ENCODE results near the gene LINS1.

The LINS1 gene

GRCh38 chr15:100544946-100545345 lies 57.0 kb downstream of the LINS1 start:
- DNase-seq = no peak

- no peak for DNase-seq
Measured at GRCh38 chr15:100544338-100544841, 57.6 kb downstream of the LINS1 start.

GRCh38 chr15:100542290-100542689 lies 59.7 kb downstream of the LINS1 start:
- DNase-seq = no peak

GRCh38 chr15:100537331-100537730 lies 64.7 kb downstream of the LINS1 start:
- DNase-seq = no peak

GRCh38 chr15:100536733-100537132 lies 65.3 kb downstream of the LINS1 start:
- no peak for DNase-seq

GRCh38 chr15:100533886-100534285 lies 68.1 kb downstream of the LINS1 start:
- no peak for DNase-seq

GRCh38 chr15:100531823-100532327 lies 70.1 kb downstream of the LINS1 start:
- no peak for DNase-seq

- DNase-seq = no peak
Measured at GRCh38 chr15:100531204-100531603, 70.8 kb downstream of the LINS1 start.

GRCh38 chr15:100529556-100529955 lies 72.4 kb downstream of the LINS1 start:
- DNase-seq = no peak

GRCh38 chr15:100528833-100529428 lies 73.1 kb downstream of the LINS1 start, which contains the start of gene CERS3:
TSS of gene CERS3 (minus strand) at chr15:100528950. CDS start at chr15:100501849, 27,101 bp downstream.
- DNase-seq = no peak

GRCh38 chr15:100526027-100526481 lies 75.9 kb downstream of the LINS1 start:
- DNase-seq = no peak

GRCh38 chr15:100525436-100525835 lies 76.5 kb downstream of the LINS1 start:
- no peak for DNase-seq

- no peak for DNase-seq
Measured at GRCh38 chr15:100524326-100524725, 77.7 kb downstream of the LINS1 start.

- no peak for DNase-seq
Measured at GRCh38 chr15:100521907-100522306, 80.1 kb downstream of the LINS1 start.

GRCh38 chr15:100520132-100520921 lies 81.7 kb downstream of the LINS1 start:
- peak; percentile 23 for DNase-seq

GRCh38 chr15:100517846-100518245 lies 84.1 kb downstream of the LINS1 start:
- no peak for DNase-seq
